ENCODE data around the gene SEC61A2. TPM values are rescaled to one million over a fixed set of nuclear protein-coding genes. Genes with fewer than 3 reads are reported as not detected.

The SEC61A2 gene
- total and polyA plus RNA-seq, 2 of the 8 experiments (the other 6 are each of a cell fraction or from before 2014, with no cell fraction given) = 18.2 to 19.2 TPM

DNA sequence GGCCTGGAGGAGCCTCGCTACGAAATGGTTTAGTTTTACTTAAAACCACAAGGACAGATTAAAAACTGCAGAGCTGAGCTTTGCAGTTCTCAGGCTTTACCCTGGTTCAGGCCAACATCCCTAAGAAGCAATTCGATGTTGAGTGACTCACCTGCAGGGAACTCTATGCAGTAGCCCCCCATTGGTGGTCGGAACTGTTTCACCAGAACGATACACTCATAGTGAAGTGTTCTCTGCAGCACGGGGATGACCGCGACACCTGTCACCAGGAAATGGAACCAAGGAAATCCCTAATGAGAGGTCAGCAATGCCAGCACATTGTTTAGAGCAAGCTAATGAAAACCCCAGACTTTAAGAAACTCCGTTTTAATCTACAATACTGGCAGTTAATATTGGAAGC is 48.2 kb downstream of the SEC61A2 start (continued):
- TF ChIP-seq SAP30 (IDR thresholded peaks at IDR 0.05; ENCODE audit: insufficient read depth, insufficient replicate concordance, low read length) = no peak
- no peak for TF ChIP-seq EZH2 (IDR thresholded peaks at IDR 0.05; ENCODE audit: low read depth, low read length, severe bottlenecking)

Measured in H1 (cell line).